GM08714 (cell line): Measurements from ENCODE around the gene ALX4.

Experiments used
- H3K4me3 ChIP-seq: fragments of 200-500 bp; sonication (Bioruptor generic); 2 replicates; pipeline ENCODE4 v1.5.1; 2014; ENCODE audit warnings: mild to moderate bottlenecking, low read length, inconsistent platforms
- ZNF274 ChIP-seq: IDR thresholded peaks from 2 replicates; pipeline ENCODE4 v1.6.1; 2012; ENCODE audit warnings: mild to moderate bottlenecking, low read depth, low read length

ALX4 gene

GRCh38 chr11:44264761-44265160, 45.2 kb downstream of the ALX4 start:
- no peak overlapping the region for H3K4me3 ChIP-seq
- no peak for TF ChIP-seq ZNF274

DNA sequence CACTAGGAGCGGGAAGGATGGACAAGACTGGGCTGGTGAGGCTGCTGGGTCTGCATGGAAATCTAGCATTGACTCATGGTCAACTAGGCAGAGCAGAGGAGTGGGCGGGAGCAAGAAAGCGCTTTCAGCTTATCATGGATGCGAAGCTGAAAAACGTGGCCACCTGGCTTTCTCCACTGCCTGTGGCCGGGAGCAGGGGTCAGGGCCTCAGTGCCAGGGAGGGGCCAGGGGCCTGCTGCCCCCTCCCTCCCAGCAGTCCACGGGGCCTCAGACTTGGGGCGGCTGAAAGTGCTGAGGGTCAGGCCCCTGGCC, 45.5 kb downstream of the ALX4 start:
- H3K4me3 ChIP-seq, result no peak overlapping the region
- TF ChIP-seq ZNF274, result no peak

- H3K4me3 ChIP-seq, result no peak overlapping the region
- no peak for TF ChIP-seq ZNF274
Measured at GRCh38 chr11:44263738-44264437, 46.1 kb downstream of the ALX4 start.

DNA sequence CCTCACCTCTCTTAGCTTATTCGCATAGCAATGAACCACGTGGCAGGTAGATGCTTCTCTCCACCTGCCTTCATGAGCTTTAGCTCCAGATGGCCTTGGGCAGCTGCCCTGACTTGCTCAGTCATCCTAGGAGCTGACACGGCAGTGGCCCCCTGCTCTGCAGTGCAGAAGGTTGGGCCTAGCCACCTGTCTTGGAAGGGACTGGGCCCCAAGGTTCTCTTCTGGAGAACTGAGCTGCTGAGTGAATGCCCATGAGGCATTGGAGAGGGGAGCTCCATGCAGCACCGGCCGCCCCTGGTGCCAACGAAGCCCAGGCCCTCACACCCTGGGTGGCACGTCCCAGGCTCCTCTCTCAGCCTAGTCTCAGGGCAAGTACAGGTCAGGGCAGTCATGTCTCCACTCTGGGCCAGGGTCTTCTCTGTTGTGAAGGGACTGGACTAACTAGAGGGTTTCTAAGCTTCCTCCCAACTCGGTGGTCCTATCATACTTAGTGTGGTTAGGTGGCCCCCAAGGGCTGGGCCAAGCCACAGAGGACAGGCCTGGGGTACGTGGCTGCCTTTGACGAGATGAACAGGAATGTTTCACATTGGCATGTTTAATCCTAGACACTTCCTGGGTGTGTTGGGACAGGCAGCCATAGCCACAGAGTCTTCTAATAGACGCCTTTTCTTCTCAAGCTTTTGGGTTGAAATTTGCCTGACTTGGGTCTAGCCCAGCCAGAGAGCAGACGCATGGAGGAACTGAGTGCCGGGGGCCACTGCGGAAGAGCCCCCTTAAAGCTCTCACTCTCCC, 47.9 kb downstream of the ALX4 start:
- no peak overlapping the region for H3K4me3 ChIP-seq
- TF ChIP-seq ZNF274, result no peak

- no peak overlapping the region for H3K4me3 ChIP-seq
- TF ChIP-seq ZNF274, result no peak
Measured at GRCh38 chr11:44260081-44260480, 49.9 kb downstream of the ALX4 start.

DNA sequence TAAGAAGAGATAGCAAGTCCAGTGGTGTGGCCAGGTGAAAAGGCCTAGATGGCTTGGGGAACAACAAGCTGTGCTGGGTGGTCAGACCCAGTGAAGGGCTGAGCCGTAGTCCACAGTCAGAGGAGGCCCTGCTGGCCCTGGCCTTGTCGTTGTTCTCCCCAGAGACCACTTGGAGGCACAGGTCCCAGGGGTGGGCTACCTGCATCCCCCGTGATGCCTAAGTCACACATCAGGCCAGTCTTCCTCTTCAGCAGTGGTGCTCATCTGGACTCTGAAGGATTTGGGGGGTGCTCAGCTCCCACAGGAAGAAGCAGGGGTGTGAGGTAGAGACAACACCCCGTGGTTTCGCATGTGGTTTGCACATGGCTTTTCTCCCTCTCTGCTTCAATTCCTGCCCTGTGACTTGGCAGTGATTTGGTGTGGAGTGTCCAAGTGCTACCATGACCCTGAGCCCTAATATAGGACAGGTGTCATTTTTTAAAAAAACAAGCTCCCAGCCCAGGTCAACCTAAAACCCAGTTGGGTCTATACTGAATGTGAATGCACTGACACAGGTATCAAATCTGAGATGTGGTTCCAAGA, 51.0 kb downstream of the ALX4 start:
- no peak overlapping the region for H3K4me3 ChIP-seq
- no peak for TF ChIP-seq ZNF274

DNA sequence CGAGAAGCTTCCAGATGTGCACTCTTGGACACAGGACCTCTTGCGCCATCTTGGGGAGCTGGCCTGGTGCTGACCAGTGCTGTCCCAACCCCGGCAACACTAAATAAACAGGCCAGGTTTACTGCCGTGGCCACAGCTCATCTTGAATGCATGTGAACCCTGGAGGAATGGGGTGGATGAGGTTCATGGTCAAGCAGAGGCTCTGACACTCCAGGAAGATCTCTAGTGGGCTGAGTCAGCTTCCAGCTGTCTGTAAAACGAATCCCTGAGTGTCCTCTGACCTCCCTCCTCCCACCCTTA, 51.8 kb downstream of the ALX4 start:
- H3K4me3 ChIP-seq, result no peak overlapping the region
- TF ChIP-seq ZNF274, result no peak

DNA sequence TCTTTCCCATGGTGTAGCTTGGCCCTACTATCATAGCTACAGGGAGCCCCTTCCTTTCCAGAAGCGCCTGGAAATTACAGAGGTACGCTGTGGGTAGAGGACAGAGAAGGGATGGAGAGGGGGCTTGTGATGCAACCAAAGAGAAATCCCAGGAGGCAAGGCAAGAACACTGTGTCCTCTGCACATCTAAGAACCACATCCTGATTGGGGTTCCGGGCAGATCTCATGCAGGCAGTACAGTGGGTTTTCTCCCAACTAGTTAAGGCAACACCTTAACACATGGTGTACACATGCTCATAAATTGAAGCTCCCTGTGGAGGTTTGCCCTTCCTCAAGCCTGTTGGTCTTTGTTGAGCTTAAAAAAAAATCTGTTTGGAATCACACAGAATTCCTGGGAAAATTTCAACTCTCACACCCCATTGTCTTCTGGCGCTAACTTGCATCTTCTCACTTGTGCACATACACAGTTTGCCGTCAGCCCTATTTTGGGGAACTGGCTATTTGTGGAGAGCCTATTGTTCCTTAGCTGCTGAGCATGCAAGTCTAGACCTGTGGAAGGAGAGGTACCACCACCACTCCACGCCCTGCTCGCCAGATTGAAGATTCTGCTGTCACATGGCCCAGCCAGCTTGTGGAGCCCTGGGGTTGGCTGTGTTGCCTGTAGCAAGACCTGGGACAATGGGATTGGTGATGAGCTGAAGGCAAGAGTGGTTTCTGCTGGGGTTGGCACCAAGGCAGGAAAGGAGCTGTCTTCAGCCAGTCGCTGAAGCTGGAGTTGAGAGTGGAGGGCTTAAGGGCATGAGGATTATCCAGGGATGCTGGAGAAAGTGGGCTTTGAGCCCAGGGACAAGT, 52.4 kb downstream of the ALX4 start:
- no peak for TF ChIP-seq ZNF274
- H3K4me3 ChIP-seq, result no peak overlapping the region

DNA sequence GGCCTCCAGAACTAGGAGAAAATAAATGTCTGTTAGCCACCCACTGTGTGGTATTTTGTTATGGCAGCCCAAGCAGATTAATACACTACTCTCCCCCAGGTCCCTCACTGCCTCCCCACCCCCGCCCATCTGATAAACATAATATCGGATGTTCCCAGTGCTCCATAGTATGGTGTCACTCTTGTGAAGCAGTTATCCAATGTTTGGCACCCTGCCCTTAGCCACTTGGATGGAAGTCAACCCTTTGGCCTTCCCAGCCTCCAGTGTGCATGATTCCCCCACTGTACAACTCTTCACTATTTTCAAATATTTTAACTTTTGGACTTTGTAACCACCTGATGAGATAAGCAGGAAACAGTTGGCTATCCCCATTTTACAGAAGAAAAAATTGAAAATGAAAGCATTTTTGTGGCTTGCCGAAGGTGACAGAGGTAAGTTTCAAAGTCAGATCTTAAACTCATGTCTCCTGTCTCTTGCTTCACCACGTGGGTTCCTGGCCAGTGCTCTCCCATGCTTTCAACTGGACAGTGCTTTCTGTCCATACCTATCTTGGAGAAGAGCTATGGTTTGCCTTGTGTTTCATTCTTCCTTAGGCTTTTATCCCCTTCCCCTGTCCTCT, 53.2 kb downstream of the ALX4 start:
- no peak overlapping the region for H3K4me3 ChIP-seq
- no peak for TF ChIP-seq ZNF274

GRCh38 chr11:44255406-44256071, 54.4 kb downstream of the ALX4 start:
- no peak for TF ChIP-seq ZNF274
- H3K4me3 ChIP-seq, result no peak overlapping the region

DNA sequence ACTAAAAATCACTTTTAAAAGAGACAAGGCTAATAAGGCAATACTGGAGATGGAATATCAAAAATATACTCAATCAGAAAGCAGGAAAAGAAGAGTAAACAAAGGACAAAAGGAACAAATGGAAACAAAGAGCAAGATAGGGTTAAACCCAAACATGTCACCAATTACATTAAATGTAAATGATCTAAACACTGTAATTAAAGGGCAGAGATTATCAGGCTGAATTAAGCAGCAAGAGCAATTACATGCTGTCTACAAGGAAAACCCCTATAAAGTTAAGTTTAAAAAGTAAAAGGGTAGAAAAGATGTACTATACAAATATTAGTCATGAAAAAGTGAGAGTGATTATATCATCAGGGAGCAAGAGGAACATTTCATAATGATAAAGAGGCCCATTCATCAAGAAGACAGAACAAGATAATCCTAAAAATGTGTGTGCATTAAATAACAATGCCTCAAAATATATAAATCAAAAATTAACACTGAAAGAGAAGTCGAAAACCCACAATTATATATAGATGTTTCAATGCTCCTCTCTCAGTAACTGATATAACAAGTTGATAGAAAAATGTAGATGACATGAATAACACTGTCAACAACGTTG, 56.8 kb downstream of the ALX4 start:
- no peak overlapping the region for H3K4me3 ChIP-seq
- TF ChIP-seq ZNF274, result no peak

DNA sequence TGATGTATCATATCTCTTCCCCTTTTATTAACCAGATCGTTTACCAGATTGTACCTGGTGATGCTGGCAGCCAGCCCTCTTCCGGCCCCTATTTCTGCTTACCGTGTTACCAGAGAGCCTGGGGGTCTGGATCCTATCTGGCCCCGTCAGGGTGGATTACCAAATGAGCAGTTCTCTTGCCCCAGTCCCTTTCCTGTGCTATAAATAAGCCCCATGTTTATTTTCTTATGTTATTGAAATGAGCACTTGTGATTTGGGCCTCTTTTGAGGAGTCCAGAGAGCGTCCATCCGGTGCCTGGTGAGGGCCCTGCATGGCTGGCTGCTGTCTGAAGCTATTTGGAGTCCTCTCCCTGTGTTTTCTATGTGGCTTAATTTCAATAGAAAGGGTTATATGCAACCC, 59.5 kb downstream of the ALX4 start:
- TF ChIP-seq ZNF274, result no peak
- H3K4me3 ChIP-seq, result no peak overlapping the region

DNA sequence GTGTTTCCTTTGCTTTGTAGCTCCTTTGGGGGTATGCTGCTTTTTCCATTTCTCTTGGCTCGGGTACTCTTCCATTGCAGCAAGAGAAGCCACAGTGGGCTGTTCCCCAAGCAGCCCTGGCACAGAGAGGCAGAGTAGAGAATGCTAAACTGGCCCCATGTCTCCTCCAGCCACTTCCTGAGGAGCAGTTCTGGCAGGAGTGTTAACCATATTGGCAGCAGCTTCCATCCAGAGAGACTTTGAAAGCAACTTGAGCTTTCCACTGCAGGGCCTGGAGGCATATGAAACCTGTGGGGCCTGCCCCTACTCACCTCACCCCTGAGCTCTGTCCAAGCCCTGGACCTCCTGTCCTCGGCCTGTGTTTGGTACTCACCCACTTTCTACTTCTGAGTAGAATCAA, 61.8 kb downstream of the ALX4 start:
- no peak for TF ChIP-seq ZNF274
- H3K4me3 ChIP-seq, result no peak overlapping the region
